ENCODE measurements around the gene ADAMTS4.

GRCh38 chr1:161166669-161167548, 31.9 kb downstream of the ADAMTS4 start:
- no peak for TF ChIP-seq CTCF (IDR thresholded peaks at IDR 0.05; ENCODE audit: insufficient read depth, low read depth, low read length)
- TF ChIP-seq EZH2 (IDR thresholded peaks at IDR 0.05; ENCODE audit: insufficient read depth, low read length): no peak
